ENCODE measurements around the gene ASPN. TPM values are rescaled to one million over a fixed set of nuclear protein-coding genes. Genes with fewer than 3 reads are reported as not detected.
A peak's percentile ranks its signal among the peaks of the same experiment; 100 is the strongest.

The ASPN gene
- 10 to 100 TPM; 13.9 to 18.0 (median 14.1) TPM for polyA plus RNA-seq (ENCODE audit: insufficient read length in 3 of 3)
- long read RNA-seq, donor 1, partial matches to known transcripts: 0 of 2 reads
- long read RNA-seq, donor 1, other reads (novel, unspliced or antisense): 0 of 2 reads
- long read RNA-seq, donor 2, partial matches to known transcripts: 0 of 4 reads
- long read RNA-seq, donor 2, other reads (novel, unspliced or antisense): 0 of 4 reads
- long read RNA-seq, donor 3, transcript ASPN-202 (8 exons, 2,470 nt): major isoform, 5 of 5 reads
- long read RNA-seq, donor 3, partial matches to known transcripts: 0 of 5 reads
- long read RNA-seq, donor 3, other reads (novel, unspliced or antisense): 0 of 5 reads
- long read RNA-seq, donor 4, partial matches to known transcripts: 0 of 3 reads
- long read RNA-seq, donor 4, other reads (novel, unspliced or antisense): 0 of 3 reads
- long read RNA-seq, donor 5: 0 reads
- long read RNA-seq, donor 6, partial matches to known transcripts: 6 of 7 reads
- long read RNA-seq, donor 6, other reads (novel, unspliced or antisense): 0 of 7 reads
- long read RNA-seq, donor 7, transcript ASPN-202 (8 exons, 2,470 nt): major isoform, 11 of 11 reads
- long read RNA-seq, donor 7, partial matches to known transcripts: 0 of 11 reads
- long read RNA-seq, donor 7, other reads (novel, unspliced or antisense): 0 of 11 reads
- long read RNA-seq, donor 8, partial matches to known transcripts: 0 of 3 reads
- long read RNA-seq, donor 8, other reads (novel, unspliced or antisense): 0 of 3 reads
- long read RNA-seq, donor 9, partial matches to known transcripts: 0 of 2 reads
- long read RNA-seq, donor 9, other reads (novel, unspliced or antisense): 0 of 2 reads
- long read RNA-seq, donor 10, partial matches to known transcripts: 0 of 1 reads
- long read RNA-seq, donor 10, other reads (novel, unspliced or antisense): 0 of 1 reads
- long read RNA-seq, donor 11: 0 reads
- long read RNA-seq, donor 12, partial matches to known transcripts: 0 of 1 reads
- long read RNA-seq, donor 12, other reads (novel, unspliced or antisense): 0 of 1 reads
- long read RNA-seq, donor 13: 0 reads
- long read RNA-seq, donor 14, transcript ASPN-202 (8 exons, 2,470 nt): major isoform, 10 of 20 reads
- long read RNA-seq, donor 14, partial matches to known transcripts: 10 of 20 reads
- long read RNA-seq, donor 14, other reads (novel, unspliced or antisense): 0 of 20 reads
- long read RNA-seq, donor 15, partial matches to known transcripts: 0 of 2 reads
- long read RNA-seq, donor 15, other reads (novel, unspliced or antisense): 0 of 2 reads
- long read RNA-seq, donor 16, transcript ASPN-202 (8 exons, 2,470 nt): major isoform, 5 of 5 reads
- long read RNA-seq, donor 16, partial matches to known transcripts: 0 of 5 reads
- long read RNA-seq, donor 16, other reads (novel, unspliced or antisense): 0 of 5 reads

DNA sequence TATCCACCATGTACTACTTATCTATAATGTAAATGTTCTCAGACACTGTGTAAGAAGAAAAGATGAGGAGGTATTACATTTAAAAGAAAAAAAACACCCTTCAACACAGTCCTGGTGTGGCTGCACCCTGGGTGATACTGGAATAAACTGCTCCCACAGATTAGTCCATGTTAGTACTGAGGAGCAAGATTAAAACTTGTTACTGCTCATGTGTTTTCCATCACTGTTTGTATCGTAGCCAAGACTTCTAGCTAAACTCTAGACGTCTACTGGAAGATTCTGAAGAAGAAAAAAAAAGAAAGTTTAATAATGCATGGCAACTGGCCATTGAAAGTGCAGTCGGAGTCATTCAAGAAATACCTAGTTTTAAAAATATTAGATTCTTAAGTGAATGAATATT, at the start of gene ASPN:
Gene ASPN (minus strand): TSS at position 178 of the 400 bp plus-strand sequence.
- peak in 10 of 11 donors; percentile 25 to 79 (median 64) for DNase-seq (ENCODE audit: extremely low read depth in 1 of 11, low read depth in 9 of 11, low spot score in 4 of 11)

DNA sequence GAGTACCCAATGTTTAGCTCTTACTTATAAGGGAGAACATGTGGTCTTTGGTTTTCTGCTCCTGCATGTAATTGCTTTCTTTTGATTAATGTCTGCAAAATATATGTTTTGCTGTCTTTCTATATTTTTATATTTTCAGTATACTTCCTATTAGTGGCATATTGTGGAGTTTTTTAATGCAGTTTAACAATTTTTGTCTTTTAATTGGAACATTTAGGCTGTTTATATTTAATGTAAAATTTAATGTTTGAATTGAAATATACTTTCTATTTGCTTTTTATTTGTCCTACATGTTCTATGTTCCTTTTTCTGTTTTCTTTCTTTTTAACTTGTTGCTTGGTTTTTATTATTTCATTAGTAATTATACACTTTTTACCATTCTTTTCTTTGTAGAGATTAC, 48.6 kb upstream of the ASPN start:
- DNase-seq (ENCODE audit: extremely low read depth in 1 of 11, low read depth in 9 of 11, low spot score in 4 of 11): no peak

DNA sequence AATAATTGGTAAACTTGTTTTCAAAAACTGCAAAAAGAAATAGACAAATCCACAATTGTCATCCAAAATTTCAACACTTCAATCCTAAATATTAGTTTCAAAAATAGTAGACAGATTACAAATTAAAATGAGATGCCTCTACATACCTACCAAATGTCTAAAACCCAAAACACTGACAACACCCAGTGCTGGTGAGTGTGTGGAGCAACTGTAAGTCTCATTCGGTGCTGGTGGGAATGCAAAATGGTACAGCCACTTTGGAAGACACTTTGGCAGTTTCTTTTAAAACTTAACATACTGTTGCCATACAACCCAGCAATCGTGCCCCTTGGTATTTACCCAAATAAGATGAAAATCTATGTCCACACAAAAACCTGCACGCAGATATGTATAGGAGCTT, 46.8 kb upstream of the ASPN start:
- no peak for DNase-seq (ENCODE audit: extremely low read depth in 1 of 11, low read depth in 9 of 11, low spot score in 4 of 11)

DNA sequence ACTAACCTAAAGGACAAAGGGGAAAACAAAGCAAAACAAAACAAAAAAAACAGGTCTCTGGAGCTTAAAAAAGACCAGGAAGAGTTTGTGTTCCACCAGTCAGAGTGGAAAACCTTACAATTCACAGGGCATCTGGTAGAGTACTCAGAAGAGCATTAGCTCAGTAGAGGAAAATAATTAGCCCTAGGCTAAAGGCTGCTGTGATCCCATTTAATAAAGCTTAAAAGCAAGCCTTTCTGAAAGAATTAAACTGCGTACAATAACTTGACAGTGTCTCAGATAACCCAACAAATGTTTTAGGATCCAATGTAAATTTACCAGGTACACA, 46.2 kb upstream of the ASPN start:
- no peak for DNase-seq (ENCODE audit: extremely low read depth in 1 of 11, low read depth in 9 of 11, low spot score in 4 of 11)

DNA sequence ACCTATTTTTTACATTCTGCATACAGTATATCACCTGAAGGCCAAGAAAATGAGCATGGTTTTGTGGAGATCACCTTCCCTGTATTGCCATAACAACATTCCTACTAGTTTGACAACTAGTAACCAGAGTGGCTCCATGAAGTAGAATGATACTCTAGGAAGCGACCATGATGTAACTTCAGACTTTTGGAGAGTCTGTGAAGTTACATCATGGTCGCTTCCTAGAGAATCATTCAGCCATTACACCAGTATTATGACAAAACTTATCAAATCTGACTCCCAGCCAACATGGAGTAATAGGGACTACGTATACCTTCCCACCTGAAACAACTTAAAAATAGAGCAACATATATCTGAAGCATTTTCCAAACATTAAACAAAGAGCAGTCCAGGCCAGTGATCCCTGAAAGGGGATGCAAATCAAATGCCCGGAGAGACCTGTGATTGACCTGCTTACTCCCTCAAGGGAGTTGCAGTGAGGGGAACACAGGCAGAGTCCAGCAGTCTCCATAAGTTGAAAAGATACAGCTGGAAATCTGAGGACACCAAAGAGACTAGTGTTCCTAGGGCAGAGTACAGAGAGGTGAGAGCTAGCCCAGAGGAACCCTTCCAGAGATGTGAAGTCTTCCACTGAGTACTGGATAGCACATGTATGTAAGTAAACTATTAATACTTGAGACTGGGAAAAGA, 45.7 kb upstream of the ASPN start:
- DNase-seq (ENCODE audit: extremely low read depth in 1 of 11, low read depth in 9 of 11, low spot score in 4 of 11): peak in 7 of 11 donors; percentile 17 to 48 (median 38)

DNA sequence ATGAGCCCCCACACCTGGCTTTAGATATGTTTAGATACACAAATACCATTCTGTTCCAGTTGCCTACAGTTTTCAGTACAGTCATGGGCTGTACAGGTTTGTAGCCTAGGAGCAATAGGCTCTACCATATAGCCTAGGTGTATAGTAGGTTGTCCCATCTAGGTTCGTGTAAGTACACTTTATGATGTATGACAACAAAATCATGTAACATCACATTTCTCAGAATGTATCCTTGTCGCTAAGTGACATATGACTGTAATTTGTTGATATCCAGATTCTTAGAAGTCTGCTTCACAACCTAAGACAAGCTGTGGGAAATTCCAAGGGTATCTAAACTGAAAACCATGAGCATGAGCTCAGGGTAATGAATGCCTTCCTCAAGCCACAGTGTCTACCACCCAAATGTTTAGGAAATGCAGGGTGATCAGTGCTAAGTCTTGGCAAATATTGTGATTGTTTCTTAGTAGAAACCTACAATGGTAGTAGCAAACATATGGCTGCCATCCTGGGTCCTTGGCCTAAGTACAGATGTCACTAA, 45.1 kb upstream of the ASPN start:
- DNase-seq (ENCODE audit: extremely low read depth in 1 of 11, low read depth in 9 of 11, low spot score in 4 of 11): no peak

DNA sequence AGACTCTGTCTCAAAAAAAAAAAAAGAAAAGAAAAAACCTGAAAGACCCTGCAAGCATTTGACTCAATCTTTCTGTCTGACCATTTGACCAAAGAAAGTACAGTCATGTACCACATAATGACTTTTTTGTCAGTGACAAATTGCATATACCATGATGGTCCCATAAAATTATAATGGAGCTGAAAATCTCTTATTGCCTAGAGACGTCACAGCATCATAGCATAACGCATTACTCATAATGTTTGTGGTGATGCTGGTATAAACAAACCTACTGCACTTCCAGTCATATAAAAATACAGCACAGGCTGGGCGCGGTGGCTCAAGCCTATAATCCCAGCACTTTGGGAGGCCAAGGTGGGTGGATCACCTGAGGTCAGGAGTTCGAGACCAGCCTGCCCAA, 43.0 kb upstream of the ASPN start:
- DNase-seq (ENCODE audit: extremely low read depth in 1 of 11, low read depth in 9 of 11, low spot score in 4 of 11): no peak

DNA sequence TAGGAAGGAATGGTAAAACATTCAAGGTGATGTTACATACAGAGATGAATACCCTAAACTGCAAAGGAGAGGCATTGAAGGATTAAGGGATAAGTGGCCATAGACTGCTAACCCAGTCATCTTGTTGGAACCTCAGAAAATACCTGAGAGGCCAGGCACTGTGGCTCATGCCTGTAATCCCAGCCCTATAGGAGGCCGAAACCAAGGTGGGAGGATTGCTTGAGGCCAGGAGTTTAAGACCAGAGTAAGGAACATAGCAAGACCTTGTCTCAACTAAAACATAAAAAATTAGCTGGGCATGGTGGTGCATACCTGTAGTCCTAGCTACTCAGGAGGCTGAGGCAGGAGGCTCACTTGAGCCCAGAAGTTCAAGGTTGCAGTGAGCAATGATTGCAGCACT, 42.6 kb upstream of the ASPN start:
- no peak for DNase-seq (ENCODE audit: extremely low read depth in 1 of 11, low read depth in 9 of 11, low spot score in 4 of 11)

DNA sequence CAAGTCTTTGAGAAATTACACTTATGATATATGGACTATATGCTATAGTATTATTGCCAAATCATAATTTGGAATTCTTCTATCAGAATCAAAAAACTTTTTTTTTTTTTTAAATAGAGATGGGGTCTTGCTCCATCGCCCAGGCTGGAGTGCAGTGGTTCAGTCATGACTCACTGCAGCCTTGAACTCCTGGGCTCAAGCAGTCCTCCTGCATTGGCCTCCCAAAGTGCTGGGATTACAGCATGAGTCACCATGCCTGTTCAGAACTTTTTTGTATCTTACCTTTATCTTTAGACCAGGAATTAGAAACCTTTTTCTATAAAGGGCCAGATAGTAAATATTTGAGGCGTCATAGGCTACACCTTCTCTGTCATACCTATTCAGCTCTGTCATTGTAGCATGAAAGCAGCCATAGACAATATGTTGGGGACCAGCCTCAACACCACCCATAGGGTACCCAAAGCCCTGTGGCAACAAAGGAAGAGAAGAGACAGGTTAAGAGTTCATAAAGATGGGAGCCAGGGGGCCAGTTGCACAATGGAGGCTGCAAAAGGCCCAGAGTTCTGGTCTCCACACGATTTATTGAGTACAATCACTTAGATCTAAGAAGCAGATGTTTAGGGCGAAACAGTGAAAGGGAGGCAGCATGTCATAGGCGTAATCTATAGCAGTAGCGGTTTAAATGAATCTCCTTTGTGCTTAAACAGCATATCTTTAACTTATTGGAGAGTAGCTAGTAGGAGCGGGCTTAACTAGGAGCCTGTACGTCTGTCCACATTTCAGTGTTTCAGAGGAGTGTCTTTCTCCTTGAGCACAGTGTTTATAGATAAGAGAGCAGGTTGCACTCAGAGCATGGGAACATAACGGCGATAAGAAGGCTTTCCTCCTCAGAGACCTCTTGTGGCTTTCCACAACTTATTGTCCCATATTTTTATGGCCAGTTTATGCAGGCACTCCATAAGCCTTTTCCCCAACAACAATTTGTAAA, 41.0 kb upstream of the ASPN start:
- no peak for DNase-seq (ENCODE audit: extremely low read depth in 1 of 11, low read depth in 9 of 11, low spot score in 4 of 11)

DNA sequence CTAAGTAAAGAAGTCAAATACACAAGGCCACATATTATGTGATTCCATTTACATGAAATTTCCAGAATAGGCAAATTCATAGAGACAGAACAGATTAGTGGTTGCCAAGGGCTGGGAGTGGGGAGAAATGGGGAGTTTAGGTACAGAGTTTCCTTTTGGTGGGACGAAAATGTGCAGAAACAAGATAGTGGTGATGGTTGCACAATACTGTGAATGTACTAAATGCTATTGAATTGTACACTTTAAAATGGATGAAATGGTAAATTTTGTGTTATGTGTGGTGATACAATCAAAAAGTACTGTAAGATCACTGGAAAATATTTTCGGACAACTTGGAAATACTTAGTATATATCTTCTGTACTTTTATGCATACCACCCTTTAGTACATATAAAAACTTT, 38.5 kb upstream of the ASPN start:
- DNase-seq (ENCODE audit: extremely low read depth in 1 of 11, low read depth in 9 of 11, low spot score in 4 of 11): no peak

DNA sequence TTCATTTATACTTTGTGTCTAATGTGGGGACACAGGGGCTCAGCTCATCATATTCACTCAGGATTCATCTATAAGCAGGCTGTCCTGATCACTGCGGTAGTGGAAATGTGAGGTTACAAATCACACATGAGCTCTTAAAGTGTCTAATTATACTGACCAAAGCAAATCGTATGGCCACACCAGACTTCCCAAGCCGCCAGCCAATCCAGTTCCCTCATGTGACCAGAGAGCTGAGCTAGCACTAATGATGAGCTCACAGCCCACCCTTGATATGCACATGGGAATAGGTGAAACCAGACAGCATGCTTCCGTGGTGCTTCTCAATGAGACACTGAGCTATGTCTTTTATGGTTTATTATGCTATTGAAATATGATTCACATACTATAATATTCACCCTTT, 35.9 kb upstream of the ASPN start:
- DNase-seq (ENCODE audit: extremely low read depth in 1 of 11, low read depth in 9 of 11, low spot score in 4 of 11): no peak

DNA sequence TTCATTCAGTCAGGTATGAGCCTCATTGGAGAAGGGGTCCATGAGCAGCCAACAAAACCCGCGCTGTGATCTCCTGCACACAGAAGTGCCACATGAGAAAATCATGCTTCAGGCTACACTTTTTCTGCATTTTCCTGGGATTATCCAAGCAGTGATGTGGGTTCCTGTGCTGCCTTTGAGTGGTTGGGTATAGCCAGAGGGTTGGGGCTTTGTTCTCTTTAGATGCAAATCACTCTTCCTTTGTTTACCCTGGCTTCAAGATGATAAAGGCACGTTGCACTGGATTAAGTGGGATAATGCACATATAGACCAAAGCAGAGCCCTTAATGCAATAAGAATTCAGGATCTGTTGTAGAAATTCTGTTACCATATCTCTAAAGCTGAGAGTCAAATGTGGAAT, 34.7 kb upstream of the ASPN start:
- no peak for DNase-seq (ENCODE audit: extremely low read depth in 1 of 11, low read depth in 9 of 11, low spot score in 4 of 11)

DNA sequence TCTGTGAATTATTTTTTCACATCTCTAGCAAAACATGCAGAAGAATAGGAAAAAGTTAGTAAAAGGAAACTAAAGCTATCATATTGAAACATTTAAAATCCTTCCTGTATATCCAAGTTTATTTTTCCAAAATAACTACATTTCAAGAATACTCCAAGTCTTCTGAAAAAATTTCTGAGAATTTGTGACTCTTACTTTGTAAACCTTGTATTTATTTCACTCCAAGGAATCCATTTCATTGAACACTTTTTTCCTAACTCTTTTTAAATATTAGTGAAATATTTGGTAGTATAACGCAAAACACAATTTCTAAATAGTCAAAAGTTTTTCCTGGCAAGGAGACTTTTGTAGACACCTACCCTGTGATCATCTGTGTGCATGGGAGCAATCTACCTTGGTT, 34.2 kb upstream of the ASPN start:
- no peak for DNase-seq (ENCODE audit: extremely low read depth in 1 of 11, low read depth in 9 of 11, low spot score in 4 of 11)

DNA sequence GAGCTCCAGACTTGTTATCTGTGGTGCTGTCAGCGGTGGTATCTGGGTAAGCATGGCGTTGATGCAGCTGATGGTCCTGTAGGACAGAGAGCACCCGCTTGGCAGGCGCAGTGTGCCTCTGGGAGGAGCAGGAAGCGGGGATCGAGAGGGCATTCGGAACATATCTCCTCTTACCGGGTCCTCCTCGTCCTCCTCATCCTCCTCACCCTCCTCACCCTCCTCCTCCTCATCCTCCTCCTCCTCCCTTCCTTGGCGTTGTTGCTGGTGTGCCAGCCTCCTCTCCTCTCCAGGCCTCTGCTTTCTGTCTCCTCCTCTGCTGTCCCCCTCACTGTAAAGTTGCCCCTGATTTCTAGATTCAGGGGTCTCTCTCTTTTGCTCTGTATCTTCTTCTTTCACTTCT, 32.3 kb upstream of the ASPN start:
- DNase-seq (ENCODE audit: extremely low read depth in 1 of 11, low read depth in 9 of 11, low spot score in 4 of 11): no peak

DNA sequence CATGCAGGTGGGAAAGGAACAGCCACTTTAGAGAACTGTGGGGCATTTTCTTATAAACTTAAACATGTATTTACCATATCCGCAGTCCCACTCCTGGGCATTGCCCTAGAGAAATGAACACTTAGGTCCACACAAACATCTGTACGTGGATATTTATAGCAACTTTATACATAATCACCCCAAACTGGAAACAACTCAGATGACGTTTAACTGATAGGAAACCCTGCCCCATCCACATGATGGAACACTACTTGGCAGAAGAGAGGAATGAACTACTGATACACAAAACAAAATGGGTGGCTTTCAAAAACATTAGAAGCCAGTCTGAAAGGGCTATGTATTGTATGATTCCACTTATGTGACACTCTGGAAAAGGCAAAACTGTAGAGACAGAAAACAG, 31.0 kb upstream of the ASPN start:
- DNase-seq (ENCODE audit: extremely low read depth in 1 of 11, low read depth in 9 of 11, low spot score in 4 of 11): no peak

DNA sequence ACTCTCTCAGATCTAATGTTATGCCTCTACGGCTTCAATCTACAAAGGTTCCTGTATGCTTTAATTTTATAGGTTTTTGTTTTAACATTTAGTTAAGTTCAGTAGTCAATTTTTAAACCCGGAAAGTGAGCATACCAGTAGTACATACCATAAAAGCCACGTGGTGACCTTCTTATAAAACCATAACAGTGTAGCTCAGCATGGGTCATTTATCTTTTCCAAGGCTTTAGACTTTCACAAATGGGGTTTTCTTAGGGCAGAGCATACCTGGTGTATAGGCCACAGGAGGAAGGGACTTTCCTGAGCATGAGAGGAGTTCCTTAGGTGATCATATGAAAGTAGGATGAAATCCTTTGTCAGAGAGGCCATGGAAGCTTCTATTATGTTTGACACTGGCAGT, 30.3 kb upstream of the ASPN start:
- DNase-seq (ENCODE audit: extremely low read depth in 1 of 11, low read depth in 9 of 11, low spot score in 4 of 11): no peak

DNA sequence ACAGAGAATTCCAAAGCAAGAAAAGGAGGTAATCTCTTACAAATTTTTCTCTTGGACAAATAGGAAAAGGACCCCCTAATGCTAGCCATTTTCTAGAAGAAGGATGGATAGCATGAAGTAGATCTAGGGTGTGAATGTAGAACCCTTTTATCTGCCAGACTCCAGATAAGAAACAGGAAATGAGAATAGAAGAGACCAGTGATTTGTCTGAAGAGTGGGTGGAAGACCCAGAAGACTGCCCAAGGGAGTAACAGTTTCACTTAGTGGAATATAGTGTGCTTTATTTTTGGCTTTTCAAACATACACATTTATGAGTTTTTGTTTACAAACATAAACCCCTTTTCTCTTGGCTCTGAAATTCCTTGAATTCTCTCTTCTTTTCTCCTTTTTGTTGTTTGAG, 28.4 kb upstream of the ASPN start:
- DNase-seq (ENCODE audit: extremely low read depth in 1 of 11, low read depth in 9 of 11, low spot score in 4 of 11): no peak
